ENCODE data around the gene IRF6.

DNA sequence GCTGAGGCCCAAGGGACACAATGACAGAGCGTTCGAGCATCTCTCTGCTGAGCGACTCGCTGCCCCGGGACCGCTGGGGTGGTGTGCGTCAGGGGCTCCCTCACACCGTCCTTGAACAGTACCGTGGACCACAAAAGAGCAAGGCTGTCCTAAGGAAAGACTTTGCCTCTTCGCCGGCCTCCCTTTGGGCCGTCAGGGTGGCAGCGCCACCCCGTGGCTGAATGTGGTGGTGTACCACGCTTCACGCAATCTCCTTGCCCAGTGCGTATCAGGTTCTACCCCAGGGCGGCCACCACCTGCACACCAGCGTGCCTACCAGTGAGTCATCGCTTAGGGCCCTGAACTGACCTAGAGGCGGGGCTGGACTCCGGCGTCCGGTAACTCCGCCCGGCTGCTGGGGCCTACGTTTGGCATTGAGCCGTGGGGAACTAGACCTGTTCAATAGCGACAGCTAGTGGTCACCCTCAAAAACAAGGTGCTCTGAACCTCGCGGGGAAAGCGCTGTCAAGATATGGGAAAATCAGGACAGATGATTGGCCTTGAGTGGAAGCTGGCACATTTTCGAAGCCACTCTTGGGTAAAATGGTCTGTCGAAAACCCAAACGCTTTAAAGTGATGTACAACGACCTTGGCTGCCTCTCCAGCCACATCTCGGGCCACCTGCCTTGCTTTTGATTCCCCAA is 58.2 kb downstream of the IRF6 start:
- TF ChIP-seq, protein P1, sequence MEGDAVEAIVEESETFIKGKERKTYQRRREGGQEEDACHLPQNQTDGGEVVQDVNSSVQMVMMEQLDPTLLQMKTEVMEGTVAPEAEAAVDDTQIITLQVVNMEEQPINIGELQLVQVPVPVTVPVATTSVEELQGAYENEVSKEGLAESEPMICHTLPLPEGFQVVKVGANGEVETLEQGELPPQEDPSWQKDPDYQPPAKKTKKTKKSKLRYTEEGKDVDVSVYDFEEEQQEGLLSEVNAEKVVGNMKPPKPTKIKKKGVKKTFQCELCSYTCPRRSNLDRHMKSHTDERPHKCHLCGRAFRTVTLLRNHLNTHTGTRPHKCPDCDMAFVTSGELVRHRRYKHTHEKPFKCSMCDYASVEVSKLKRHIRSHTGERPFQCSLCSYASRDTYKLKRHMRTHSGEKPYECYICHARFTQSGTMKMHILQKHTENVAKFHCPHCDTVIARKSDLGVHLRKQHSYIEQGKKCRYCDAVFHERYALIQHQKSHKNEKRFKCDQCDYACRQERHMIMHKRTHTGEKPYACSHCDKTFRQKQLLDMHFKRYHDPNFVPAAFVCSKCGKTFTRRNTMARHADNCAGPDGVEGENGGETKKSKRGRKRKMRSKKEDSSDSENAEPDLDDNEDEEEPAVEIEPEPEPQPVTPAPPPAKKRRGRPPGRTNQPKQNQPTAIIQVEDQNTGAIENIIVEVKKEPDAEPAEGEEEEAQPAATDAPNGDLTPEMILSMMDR (IDR thresholded peaks at IDR 0.05), result peak; percentile 93 to 99 (median 98)
- TF ChIP-seq POLR2A (IDR thresholded peaks at IDR 0.05), result no peak
